ENCODE measurements around the gene MMP2.
A peak's percentile ranks its signal among the peaks of the same experiment; 100 is the strongest.

The MMP2 gene

DNA sequence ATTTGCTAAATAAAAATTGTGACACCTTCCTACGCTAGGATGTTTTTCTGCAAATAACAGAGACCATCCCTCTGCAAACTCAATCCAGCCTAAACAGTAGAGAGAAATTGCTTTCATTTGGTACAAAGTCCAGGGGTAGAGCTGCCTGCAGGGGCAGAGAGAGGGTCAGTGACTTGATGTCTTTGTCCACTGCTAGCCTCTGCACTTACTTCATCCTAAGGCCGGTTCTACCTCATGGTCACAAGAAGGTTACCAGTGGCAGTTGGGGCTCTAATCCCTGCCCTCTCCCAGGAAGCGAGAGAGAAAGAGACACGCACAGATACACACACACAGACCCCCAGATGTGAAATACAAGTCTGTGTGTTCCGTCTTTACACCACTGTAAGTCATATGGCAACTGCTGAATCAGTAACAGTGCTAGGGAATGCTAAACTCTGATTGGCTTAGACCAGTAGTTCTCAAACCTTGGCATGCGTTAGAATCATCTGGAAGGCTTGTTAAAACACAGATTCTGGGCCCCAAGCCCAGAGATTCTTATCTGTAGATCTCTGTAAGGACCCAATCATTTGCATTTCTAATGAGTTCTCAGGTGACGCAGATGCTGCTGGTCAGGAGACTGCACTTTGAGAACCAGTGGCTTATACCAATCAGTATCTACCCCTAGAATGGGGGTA is 16.8 kb downstream of the MMP2 start:
- DNase-seq: no peak

GRCh38 chr16:55496509-55497145 is 17.6 kb downstream of the MMP2 start:
- no peak for DNase-seq

- DNase-seq: no peak
Observed at GRCh38 chr16:55497558-55497957, 18.6 kb downstream of the MMP2 start.

GRCh38 chr16:55498101-55498500 is 19.1 kb downstream of the MMP2 start:
- DNase-seq: no peak

GRCh38 chr16:55499281-55499680 is 20.3 kb downstream of the MMP2 start:
- DNase-seq: no peak

DNA sequence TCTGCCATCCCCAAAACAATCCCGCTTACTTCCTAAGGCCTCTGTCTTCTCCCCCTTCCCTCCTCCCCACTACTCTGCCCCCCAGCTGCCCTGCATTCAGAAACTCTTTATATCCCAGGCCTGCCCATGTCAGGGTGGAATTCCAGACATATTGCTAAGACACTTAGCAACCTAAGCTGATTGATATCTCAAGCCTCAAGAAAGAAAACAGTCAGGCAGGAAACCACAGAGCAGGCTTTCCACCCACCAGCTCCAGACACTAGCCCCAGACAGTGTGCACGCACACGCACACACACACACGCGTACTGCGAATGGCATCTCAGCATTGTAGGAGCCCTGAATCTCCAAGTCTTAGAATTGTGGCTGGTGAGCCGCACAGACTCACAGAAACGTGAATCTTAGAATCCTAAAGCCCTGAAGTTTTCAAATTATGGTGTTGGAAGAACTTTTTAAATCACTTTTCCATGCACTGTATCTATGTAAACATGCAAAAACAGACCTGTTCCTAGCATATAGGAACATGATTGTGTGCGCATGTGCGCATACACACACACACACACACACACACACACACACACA is 21.0 kb downstream of the MMP2 start:
- DNase-seq: no peak

- no peak for DNase-seq
Observed at GRCh38 chr16:55500530-55501011, 21.6 kb downstream of the MMP2 start.

DNA sequence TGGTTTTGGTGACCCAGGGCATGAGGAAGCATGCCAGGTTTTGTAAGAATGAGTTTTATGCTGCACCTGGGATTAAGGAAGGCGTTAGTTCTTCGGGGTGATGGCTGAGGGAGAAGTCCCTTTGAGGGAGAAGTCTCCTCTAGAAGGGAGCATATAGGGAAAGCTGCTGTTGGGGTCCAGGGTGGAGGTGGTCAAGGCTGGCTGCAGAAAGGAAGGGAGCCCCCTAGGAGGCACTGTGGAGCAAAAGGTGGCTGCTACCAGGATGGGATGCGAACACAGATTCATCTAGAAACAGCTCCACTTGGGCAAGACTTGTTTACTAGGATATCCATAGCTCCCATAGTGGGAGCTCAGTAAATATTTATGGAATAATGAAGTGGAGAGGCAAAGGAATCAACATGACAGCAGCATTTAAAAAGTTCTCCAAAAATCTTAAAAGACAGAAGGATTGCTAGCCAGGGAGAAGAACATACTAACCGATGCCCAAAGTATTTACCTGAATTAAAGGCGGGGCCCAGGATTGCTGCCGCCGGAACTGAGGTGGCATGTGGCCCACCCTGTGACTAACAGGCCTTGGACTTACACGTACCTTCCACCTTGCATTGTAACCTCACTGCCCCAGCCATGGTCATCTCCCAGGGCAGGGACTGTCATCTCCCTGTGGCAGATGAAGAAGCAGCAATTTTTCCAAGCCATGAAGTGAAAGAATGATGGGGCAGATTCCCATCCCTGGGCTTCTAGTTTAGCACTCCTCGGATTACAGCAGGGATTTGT is 22.7 kb downstream of the MMP2 start:
- DNase-seq: no peak

- DNase-seq: no peak
Observed at GRCh38 chr16:55502801-55503366, 23.9 kb downstream of the MMP2 start.

GRCh38 chr16:55503726-55504550 is 24.9 kb downstream of the MMP2 start:
- no peak for DNase-seq

- DNase-seq: no peak
Observed at GRCh38 chr16:55505333-55506015, 26.5 kb downstream of the MMP2 start.

GRCh38 chr16:55506083-55506482 is 27.1 kb downstream of the MMP2 start:
- no peak for DNase-seq

DNA sequence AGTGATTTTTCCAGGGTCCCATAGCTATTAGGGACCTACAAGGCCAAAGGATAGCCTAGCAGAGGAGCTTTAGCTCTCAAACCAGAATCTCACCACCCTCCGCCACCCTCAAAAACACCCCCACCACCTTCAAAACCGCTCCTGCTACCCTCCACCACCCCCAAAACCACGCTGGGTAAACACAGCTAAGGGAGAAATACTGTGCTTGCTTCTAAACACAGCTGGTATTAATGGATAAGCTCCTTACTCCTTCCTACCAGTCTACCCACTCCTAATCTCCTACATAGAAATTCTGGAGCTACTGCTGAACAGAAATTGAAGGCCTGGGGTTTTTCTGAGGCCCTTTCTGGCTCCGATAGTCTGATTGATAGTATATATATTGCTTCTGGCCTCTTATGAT is 27.7 kb downstream of the MMP2 start:
- DNase-seq: no peak

DNA sequence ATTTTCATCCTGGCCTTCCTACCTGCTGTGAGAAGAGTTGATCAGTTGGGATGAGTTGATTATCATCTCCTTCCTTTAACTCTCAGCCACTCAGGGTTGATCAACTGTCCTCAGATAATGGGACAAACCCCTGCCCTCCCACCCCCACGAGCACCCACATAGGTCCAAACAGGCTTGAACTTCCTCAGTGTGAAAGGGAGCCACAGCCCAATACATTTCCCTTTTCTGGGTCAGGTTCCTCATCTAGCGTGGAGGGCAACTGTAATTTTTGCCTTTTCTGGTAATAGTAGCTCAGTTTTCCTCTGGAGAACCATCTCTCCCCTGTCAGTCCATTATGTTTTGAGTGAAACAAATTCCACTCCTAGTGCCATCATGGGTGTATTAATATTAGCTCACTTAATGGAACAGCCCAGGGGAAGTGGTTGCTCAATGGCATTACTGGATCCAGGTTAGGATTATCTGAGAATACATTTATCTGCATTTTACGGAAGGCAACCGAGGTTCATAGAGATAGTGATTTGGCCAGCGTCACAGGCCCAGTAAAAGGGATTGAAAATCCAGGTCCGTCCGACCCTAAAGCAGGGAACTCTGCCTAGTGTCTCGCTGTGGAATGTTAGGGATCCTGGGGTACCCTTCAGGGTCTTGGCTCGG is 29.4 kb downstream of the MMP2 start:
- DNase-seq: no peak

GRCh38 chr16:55508941-55509931 is 30.2 kb downstream of the MMP2 start, which contains the start of gene LPCAT2:
Gene LPCAT2 (plus strand): TSS chr16:55509072. CDS start chr16:55509182, 110 bp downstream.
- peak in 1 of 4 experiments; percentile 2 for DNase-seq

- no peak for DNase-seq
Observed at GRCh38 chr16:55510185-55510805, 31.3 kb downstream of the MMP2 start.

DNA sequence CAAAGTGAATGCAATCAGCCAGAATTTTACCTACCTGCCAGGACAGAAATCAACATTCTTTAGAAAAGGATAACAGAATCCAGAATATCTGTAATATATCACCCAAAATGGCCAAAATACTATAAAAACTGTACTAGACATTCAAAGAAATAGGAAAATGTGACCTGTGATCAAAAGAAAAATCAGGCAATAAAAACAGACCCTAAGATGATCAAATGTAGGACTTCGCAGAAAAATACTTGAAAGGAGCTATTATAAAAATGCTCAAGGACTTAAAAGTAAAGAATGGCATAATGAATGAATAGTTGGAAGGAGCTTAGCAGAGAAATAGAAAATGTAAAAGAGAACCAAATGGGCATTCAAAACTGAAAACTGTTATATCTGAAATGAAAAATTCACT is 33.9 kb downstream of the MMP2 start:
- DNase-seq: no peak

DNA sequence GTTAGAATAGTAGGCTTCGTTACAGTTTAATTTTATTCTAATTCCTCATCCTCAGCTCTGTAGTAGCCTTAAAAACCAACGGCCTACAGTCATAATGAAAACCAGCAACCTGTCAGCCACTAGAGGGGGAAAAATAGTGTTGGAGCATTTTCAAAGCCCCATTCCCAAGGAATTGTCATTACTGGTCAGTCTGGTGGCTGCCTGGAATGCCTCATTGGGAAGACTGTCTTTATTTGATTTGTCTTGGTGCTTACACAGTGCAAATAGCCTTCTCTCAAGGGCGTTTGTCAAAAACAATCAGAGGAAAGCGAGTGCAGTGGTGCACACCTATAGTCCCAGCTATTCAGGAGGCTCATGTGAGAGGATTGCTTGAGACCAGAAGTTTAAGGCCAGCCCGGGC is 34.6 kb downstream of the MMP2 start:
- DNase-seq: no peak

- no peak for DNase-seq
Observed at GRCh38 chr16:55515111-55515510, 36.1 kb downstream of the MMP2 start.
